Common myeloid progenitor, CD34-positive (primary cell): ENCODE measurements around the gene LMO7.

Source experiments
- CTCF ChIA-PET: fragments of 350-600 bp; sonication (Branson Sonifier 250); formaldehyde crosslinking; loops from one replicate; lab custom pipeline; 2021; ENCODE audit warnings: antibody characterized with exemption; lab: Charles Lee
- POLR2A ChIA-PET: fragments of 350-600 bp; sonication (Branson Sonifier 250); formaldehyde crosslinking; loops from one replicate; lab custom pipeline; 2021; ENCODE audit warnings: antibody characterized with exemption; lab: Charles Lee
- DNase-seq, 3 donors: peaks; one replicate each; pipeline versions ENCODE4 v3.0.0 to v3.0.0-alpha.2; 2013
- H3K27ac ChIP-seq, 2 experiments: 1 replicate in 1 of 2; 2 replicates in 1 of 2; pipeline ENCODE4 v1.7.0; 2013; ENCODE audit warnings: inconsistent platforms in 2 of 2, low read length in 2 of 2, mild to moderate bottlenecking in 2 of 2, low read depth in 1 of 2, moderate library complexity in 1 of 2; ENCODE audit not compliant: severe bottlenecking in 2 of 2, insufficient read depth in 1 of 2, poor library complexity in 1 of 2
- H3K27me3 ChIP-seq, 5 experiments: replicated peaks in 2 of 5; 1 replicate in 3 of 5; 2 replicates in 2 of 5; pipeline versions ENCODE4 v1.6.1 to v1.7.0; 2013; ENCODE audit warnings: low read length in 4 of 5, mild to moderate bottlenecking in 2 of 5, moderate library complexity in 2 of 5, inconsistent platforms in 1 of 5; ENCODE audit not compliant: insufficient read depth in 5 of 5, control insufficient read depth in 4 of 5
- H3K36me3 ChIP-seq, 4 experiments: 1 replicate in 2 of 4; 2 replicates in 2 of 4; pipeline versions ENCODE4 v1.6.1 to v1.7.0; 2013; ENCODE audit warnings: low read length in 3 of 4, control low read depth in 1 of 4, mild to moderate bottlenecking in 1 of 4; ENCODE audit not compliant: control insufficient read depth in 4 of 4, insufficient read depth in 4 of 4
- H3K4me1 ChIP-seq, 4 experiments: 1 replicate in 3 of 4; 2 replicates in 1 of 4; pipeline versions ENCODE4 v1.6.1 to v1.7.1; 2013; ENCODE audit warnings: low read length in 3 of 4, mild to moderate bottlenecking in 3 of 4, control low read depth in 1 of 4, inconsistent platforms in 1 of 4, moderate library complexity in 1 of 4; ENCODE audit not compliant: control insufficient read depth in 4 of 4, insufficient read depth in 4 of 4; ENCODE audit errors: control extremely low read depth in 1 of 4
- H3K4me3 ChIP-seq, 7 experiments: 1 replicate in 4 of 7; 2 replicates in 3 of 7; pipeline versions ENCODE4 v1.5.1 to v1.7.0; 2013; ENCODE audit warnings: mild to moderate bottlenecking in 7 of 7, low read length in 6 of 7, moderate library complexity in 6 of 7, inconsistent platforms in 2 of 7, low read depth in 2 of 7, control low read depth in 1 of 7; ENCODE audit not compliant: insufficient read depth in 4 of 7, control insufficient read depth in 1 of 7; ENCODE audit errors: extremely low read depth in 1 of 7
- H3K9me3 ChIP-seq, 5 experiments: 1 replicate in 4 of 5; 2 replicates in 1 of 5; pipeline versions ENCODE4 v1.6.1 to v1.7.1; 2013; ENCODE audit warnings: low read length in 4 of 5, mild to moderate bottlenecking in 2 of 5, inconsistent platforms in 1 of 5, low read depth in 1 of 5, moderate library complexity in 1 of 5; ENCODE audit not compliant: control insufficient read depth in 4 of 5, insufficient read depth in 2 of 5; ENCODE audit errors: control extremely low read depth in 1 of 5
- WGBS: methylation state at CpG from one replicate; pipeline ENCODE4 v1.1.5; 2013; ENCODE audit not compliant: insufficient coverage; 5-methylcytosine and 5-hydroxymethylcytosine counted together

LMO7 gene

DNA sequence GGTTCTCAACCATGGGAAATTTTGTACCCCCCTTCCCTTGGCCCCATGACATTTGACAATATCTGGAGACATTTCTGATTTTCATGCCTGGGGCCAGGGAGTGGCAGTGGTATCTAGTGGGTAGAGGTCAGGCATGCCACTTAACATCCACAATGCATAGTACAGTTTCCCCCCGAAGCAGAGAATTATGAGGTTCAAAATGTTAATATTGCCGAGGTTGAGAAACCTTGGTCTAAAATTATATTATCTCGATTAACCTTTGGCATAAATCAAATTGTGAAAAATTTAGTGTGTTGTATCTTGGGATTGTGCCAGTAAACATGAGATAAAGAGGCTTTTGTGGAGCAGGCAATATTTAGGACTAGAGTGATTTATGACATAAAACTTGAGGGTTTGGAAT is 147.9 kb downstream of the LMO7 start:
- H3K9me3 ChIP-seq = peaks cover 0 to 9% (median 1%) of the 10 kb centered on the region in 5 experiments
- no peak overlapping the region for H3K4me3 ChIP-seq
- H3K27me3 ChIP-seq = no peaks in the 10 kb centered on the region
- H3K4me1 ChIP-seq = peaks cover 0 to 14% (median 0%) of the 10 kb centered on the region in 4 experiments
- ChIA-PET CTCF (interaction anchor here (0.7 to 2.4 kb wide), 3 partner anchors 8 to 12 kb away, joined by 3 to 7 read pairs (median 3); no protein-coding TSS in a partner anchor), POLR2A (no interaction called here)
- DNase-seq = no peak
- H3K27ac ChIP-seq = no peak overlapping the region
- no peaks in the 10 kb centered on the region for H3K36me3 ChIP-seq
- WGBS = 78% methylated on average over 3 of the region's 3 CpGs

- DNase-seq = no peak
- Histone ChIP-seq H3K36me3 (no peaks in the 10 kb centered on the region), H3K27ac (no peak overlapping the region), H3K4me3 (no peak overlapping the region), H3K27me3 (no peaks in the 10 kb centered on the region), H3K4me1 (peaks cover 0 to 14% (median 0%) of the 10 kb centered on the region in 4 experiments), H3K9me3 (peaks cover 0 to 6% (median 1%) of the 10 kb centered on the region in 5 experiments)
- CTCF ChIA-PET = no interaction called here
- POLR2A ChIA-PET = no interaction called here
These were observed 149.0 kb downstream of the LMO7 start for GRCh38 chr13:75785130-75785529.

DNA sequence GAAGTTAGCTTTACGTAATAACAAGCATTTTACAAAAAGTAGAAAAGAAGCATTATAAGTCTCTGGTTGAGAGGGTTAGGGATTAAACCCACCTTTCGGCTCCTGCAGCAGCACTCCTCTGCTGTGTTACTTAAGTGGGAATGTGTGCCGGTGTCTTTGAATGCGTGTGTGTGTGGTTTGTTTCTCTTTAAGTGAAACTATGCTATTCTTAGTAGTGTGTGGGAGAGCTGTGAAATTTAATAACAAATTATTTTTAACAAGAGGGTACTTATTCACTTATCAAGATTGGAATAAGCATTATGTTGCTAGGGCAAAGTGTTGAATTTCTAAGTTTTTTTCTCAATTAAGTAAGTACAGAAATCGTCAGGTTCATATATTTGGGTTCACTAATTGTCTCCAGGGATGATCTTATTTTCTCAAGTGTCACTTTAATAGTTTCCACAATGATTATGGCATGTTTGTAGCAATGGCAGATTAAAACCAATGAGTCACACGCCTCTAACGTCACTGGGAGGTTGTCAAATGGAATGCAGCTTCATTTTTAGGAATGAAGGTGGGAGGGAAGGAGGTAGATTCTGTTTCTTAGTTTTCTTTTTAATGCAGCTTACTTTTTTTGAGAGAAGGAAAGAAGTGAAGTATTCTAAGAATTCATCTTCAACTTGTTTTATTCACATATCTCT is 151.3 kb downstream of the LMO7 start:
- no peak overlapping the region for H3K27ac ChIP-seq
- ChIA-PET POLR2A (interaction anchor here (0.6 kb wide), 1 partner anchor 82 kb away, joined by 3 read pairs; no protein-coding TSS in a partner anchor), CTCF (interaction anchor here (1.6 kb wide), 1 partner anchor 92 kb away, joined by 6 read pairs; no protein-coding TSS in a partner anchor)
- peaks cover 0 to 14% (median 0%) of the 10 kb centered on the region in 4 experiments for H3K4me1 ChIP-seq
- DNase-seq = no peak
- H3K36me3 ChIP-seq = no peaks in the 10 kb centered on the region
- H3K27me3 ChIP-seq = no peaks in the 10 kb centered on the region
- H3K4me3 ChIP-seq = no peak overlapping the region
- H3K9me3 ChIP-seq = peaks cover 0 to 2% (median 0%) of the 10 kb centered on the region in 5 experiments
- 96% methylated on average over 3 of the region's 7 CpGs for WGBS

GRCh38 chr13:75788481-75788981 is 152.4 kb downstream of the LMO7 start:
- H3K27me3 ChIP-seq = no peaks in the 10 kb centered on the region
- no peak overlapping the region for H3K4me3 ChIP-seq
- no peaks in the 10 kb centered on the region for H3K36me3 ChIP-seq
- H3K9me3 ChIP-seq = no peaks in the 10 kb centered on the region
- WGBS = 44% methylated on average over 2 of the region's 3 CpGs
- ChIA-PET POLR2A (interaction anchor here (1.2 kb wide), 1 partner anchor 27 kb away, joined by 3 read pairs; no protein-coding TSS in a partner anchor), CTCF (no interaction called here)
- DNase-seq = peak; percentile 77 to 94 (median 86)
- no peak overlapping the region for H3K27ac ChIP-seq
- H3K4me1 ChIP-seq = peaks cover 0 to 14% (median 0%) of the 10 kb centered on the region in 4 experiments

- peaks cover 0 to 2% (median 0%) of the 10 kb centered on the region in 5 experiments for H3K9me3 ChIP-seq
- POLR2A ChIA-PET = no interaction called here
- no peak overlapping the region for H3K4me3 ChIP-seq
- H3K36me3 ChIP-seq = no peaks in the 10 kb centered on the region
- WGBS = 95% methylated on average over 4 of the region's 9 CpGs
- no peaks in the 10 kb centered on the region for H3K27me3 ChIP-seq
- DNase-seq = no peak
- peaks cover 0 to 14% (median 0%) of the 10 kb centered on the region in 4 experiments for H3K4me1 ChIP-seq
- H3K27ac ChIP-seq = no peak overlapping the region
- CTCF ChIA-PET = interaction anchor here (1.3 to 2.0 kb wide), 3 partner anchors 11 to 74 kb away, joined by 3 to 6 read pairs (median 4); no protein-coding TSS in a partner anchor
These were observed 153.5 kb downstream of the LMO7 start for GRCh38 chr13:75789451-75790197.

GRCh38 chr13:75790198-75790970 is 154.3 kb downstream of the LMO7 start:
- Histone ChIP-seq H3K27me3 (no peaks in the 10 kb centered on the region), H3K9me3 (peaks cover 0 to 2% (median 0%) of the 10 kb centered on the region in 5 experiments), H3K4me3 (no peak overlapping the region), H3K27ac (no peak overlapping the region), H3K36me3 (no peaks in the 10 kb centered on the region), H3K4me1 (peaks cover 0 to 14% (median 0%) of the 10 kb centered on the region in 4 experiments)
- 100% methylated on average over 1 of the region's 4 CpGs for WGBS
- CTCF ChIA-PET = interaction anchor here (1.3 to 2.0 kb wide), 3 partner anchors 10 to 75 kb away, joined by 3 to 6 read pairs (median 4); no protein-coding TSS in a partner anchor
- DNase-seq = no peak
- POLR2A ChIA-PET = no interaction called here
